AG20443 (cell line): ENCODE results near the gene GRIK2.
"Not testable (repeated sequence)": the region's sequence is repeated elsewhere in the genome, so short reads cannot be mapped to it uniquely, and the experiment has no call there.

Experiments
- DNase-seq: peaks from one replicate; pipeline ENCODE4 v3.0.0; 2012; ENCODE audit warnings: low spot score, mixed read lengths

Gene GRIK2

DNA sequence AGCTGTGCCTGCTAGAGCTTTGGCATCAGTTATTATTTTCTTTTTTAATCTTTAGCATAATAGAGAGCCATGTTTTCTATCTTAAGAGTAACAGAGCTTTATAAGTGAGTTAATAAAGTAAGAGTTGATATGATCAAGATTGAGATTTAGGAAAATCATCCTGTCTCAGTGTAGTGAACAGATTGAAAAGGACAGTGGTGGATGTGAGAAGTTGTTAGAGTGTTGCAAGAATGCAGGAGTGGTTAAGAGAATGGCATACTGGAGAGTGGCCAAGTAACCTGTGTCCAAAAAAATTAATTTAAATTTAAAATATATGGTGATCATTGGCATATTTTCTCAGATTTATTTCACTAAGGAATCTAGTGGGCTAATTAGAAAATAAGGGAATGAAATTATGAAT, 629.3 kb downstream of the GRIK2 start:
- no peak for DNase-seq

GRCh38 chr6:102023977-102024657, 630.6 kb downstream of the GRIK2 start:
- DNase-seq = no peak

DNA sequence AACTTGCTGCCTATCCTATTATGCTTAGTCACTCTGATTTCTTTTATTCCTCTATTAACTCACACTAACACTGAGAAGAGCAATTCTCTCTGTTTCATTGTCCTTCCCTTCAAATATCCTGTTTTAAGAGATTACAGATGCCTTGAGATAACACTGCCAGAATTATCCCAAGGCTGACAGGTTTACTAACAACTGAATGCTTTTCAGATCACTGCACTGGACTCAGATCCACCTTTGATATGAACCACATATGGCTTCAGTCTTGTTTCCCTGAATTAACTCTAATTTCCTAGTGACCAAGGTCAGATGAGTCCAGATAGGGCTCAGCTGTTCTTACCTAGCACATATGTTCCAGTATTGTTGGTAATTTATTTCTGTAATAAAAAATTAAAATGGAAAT, 633.1 kb downstream of the GRIK2 start:
- DNase-seq = no peak

DNA sequence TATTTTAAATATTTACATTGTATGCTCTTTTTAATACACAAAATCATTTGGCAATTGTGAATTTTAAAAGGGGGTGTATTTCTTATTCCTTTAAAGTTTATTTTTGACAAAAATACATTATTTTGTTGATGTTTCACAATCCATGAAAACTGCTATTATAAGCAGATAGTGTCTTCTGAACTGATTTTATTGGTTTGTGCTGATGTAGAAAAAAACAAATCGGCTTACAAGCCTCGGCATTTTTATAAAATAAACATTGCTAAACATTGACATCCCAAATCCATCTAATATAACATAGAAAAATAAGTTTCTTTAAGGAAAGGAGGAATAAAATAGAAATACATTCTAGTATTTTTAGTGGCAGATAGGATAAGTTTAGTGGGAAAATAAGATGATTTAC, 634.7 kb downstream of the GRIK2 start:
- no peak for DNase-seq

DNA sequence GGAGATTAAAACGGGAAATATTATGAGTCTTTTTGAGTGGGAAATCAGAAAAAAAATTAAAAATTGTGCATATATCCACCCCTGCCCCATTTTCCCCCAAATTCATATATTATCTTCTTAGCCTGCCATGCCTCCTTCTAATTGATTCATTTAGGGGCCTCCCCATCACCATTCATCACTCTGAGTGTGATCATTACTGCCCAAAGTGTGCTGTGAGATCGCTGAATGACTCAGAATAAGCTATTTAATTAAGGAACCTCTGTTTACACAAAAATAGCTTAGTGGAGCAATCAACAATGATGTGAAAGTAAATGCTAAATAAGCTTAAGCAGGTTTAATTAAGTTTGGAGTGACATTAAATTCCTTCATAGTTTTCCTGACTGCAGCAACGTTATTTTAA, 645.5 kb downstream of the GRIK2 start:
- no peak for DNase-seq

- DNase-seq = no peak
Observed at GRCh38 chr6:102039441-102039840, 645.9 kb downstream of the GRIK2 start.

- DNase-seq = no peak
Observed at GRCh38 chr6:102051001-102051400, 657.5 kb downstream of the GRIK2 start.

GRCh38 chr6:102051720-102052119, 658.2 kb downstream of the GRIK2 start:
- DNase-seq = no peak

GRCh38 chr6:102064142-102064541, 670.6 kb downstream of the GRIK2 start:
- no peak for DNase-seq

- no peak for DNase-seq
Observed at GRCh38 chr6:102066301-102066700, 672.8 kb downstream of the GRIK2 start.

DNA sequence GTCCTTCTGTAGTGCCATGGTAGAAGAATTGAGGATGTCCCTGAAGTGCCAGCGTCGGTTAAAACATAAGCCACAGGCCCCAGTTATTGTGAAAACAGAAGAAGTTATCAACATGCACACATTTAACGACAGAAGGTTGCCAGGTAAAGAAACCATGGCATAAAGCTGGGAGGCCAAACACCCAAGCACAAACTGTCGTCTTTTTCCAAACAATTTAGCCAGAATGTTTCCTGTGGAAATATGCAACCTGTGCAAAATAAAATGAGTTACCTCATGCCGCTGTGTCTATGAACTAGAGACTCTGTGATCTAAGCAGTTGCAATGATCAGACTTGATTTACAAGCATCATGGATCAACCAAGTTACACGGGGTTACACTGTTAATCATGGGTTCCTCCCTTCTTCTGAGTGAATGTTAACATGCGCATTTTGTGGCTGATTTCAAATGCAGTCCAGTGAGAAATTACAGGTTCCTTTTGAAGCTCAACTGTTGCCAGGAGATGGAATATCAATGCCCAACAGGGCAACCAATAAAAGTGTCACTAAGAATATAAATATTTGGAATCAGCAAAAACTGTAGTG, 674.9 kb downstream of the GRIK2 start:
- no peak for DNase-seq

DNA sequence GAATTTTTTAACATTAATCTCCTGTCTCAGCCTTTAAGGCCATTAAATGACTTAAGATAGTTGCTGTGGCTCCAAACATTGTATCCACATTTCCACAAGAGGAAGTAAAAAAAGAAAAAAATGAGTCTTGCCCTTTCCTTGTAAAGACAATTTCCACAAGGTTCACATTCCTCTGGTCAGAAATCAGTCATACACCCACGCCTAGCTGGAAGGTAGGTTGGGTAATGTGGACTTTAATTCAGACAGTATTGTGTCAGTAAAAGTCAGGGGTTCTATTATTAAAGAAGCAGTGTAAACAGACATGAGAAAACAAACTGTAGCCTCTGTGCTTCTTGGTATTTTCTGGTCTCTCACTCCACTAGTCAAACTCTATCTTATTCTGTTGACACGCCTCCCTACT, 682.0 kb downstream of the GRIK2 start:
- no peak for DNase-seq

GRCh38 chr6:102085257-102085656, 691.7 kb downstream of the GRIK2 start:
- no peak for DNase-seq

- DNase-seq = not testable (repeated sequence)
Observed at GRCh38 chr6:102088160-102088559, 694.7 kb downstream of the GRIK2 start.

DNA sequence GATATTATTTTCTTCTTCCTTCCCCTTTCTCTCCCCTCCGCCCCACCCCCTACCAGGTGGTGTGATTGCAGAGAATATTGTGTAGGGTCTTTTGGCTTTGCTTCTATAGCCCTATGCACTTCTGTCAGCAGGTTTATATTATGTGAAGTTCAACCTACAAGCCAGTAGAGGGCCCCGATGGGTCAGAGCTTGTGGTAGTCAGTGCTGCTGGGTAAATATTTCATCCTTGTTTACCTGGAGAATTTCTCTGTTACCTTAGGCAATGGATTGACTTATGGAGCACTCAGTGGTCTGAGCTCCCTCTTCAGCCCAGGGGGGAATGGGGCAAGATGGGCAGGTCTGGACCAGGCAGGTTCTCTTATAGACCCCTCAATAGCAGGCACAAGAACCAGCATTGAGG, 720.9 kb downstream of the GRIK2 start:
- DNase-seq = no peak

GRCh38 chr6:102115911-102116310, 722.4 kb downstream of the GRIK2 start:
- DNase-seq = no peak

GRCh38 chr6:102118034-102118433, 724.5 kb downstream of the GRIK2 start:
- DNase-seq = no peak
